HEK293 (cell line): Measurements from ENCODE around the gene BPIFA1.

Source experiments
- CTCF ChIA-PET: fragments of 350-600 bp; formaldehyde crosslinking; extraction: SDS; loops from one replicate; lab custom pipeline; 2021; ENCODE audit warnings: antibody characterized with exemption; lab: Yijun Ruan, JAX
- POLR2A ChIA-PET: fragments of 300-600 bp; formaldehyde crosslinking; extraction: SDS; loops from one replicate; lab custom pipeline; 2020; ENCODE audit warnings: antibody characterized with exemption, inconsistent platforms; lab: Yijun Ruan, JAX
- H3K27ac ChIP-seq: fragments of 200-500 bp; sonication (Bioruptor generic); 2 replicates; pipeline ENCODE4 v1.5.1; 2014; ENCODE audit warnings: low read depth, low read length, control low read depth, inconsistent platforms; ENCODE audit errors: extremely low read depth
- H3K36me3 ChIP-seq, 2 experiments: fragments of 200-500 bp in 1 of 2; sonication (Bioruptor generic) in 1 of 2; 1 replicate in 1 of 2; 2 replicates in 1 of 2; pipeline ENCODE4 v1.5.1; 2014 to 2017; ENCODE audit warnings: inconsistent platforms in 2 of 2, low read length in 2 of 2; ENCODE audit not compliant: control insufficient read depth in 2 of 2, insufficient read depth in 1 of 2
- H3K4me1 ChIP-seq: fragments of 200-500 bp; sonication (Bioruptor generic); 2 replicates; pipeline ENCODE4 v1.5.1; 2014; ENCODE audit warnings: mild to moderate bottlenecking, low read length, inconsistent platforms; ENCODE audit not compliant: control insufficient read depth, insufficient read depth
- H3K4me3 ChIP-seq: 2 replicates; pipeline ENCODE4 v1.5.1; 2011; ENCODE audit warnings: low read depth, mild to moderate bottlenecking, control low read depth, low read length, moderate library complexity
- H3K9me3 ChIP-seq: fragments of 200-500 bp; sonication (Bioruptor generic); 2 replicates; pipeline ENCODE4 v1.5.1; 2014; ENCODE audit warnings: low read depth, low read length, inconsistent platforms; ENCODE audit not compliant: control insufficient read depth, insufficient read depth
- MEIS1 ChIP-seq: sonication (generic); formaldehyde crosslinking; IDR thresholded peaks from 2 replicates; pipeline ENCODE4 v1.8.1; 2022; ENCODE audit warnings: missing genetic modification reagents, mild to moderate bottlenecking, borderline replicate concordance
- MYNN ChIP-seq: fragments of 450-650 bp; formaldehyde crosslinking; IDR thresholded peaks from 2 replicates; pipeline ENCODE4 v1.5.1; 2016; ENCODE audit warnings: missing biosample characterization, missing genetic modification characterization, borderline replicate concordance
- PRDM1 ChIP-seq: fragments of 450-650 bp; formaldehyde crosslinking; IDR thresholded peaks from 2 replicates; pipeline ENCODE4; 2016; ENCODE audit warnings: missing biosample characterization, missing genetic modification characterization
- TCF7L2 ChIP-seq: IDR thresholded peaks from 2 replicates; pipeline ENCODE4 v1.6.1; 2011; ENCODE audit warnings: low read depth, mild to moderate bottlenecking, inconsistent platforms, low read length, moderate library complexity, borderline replicate concordance
- ZBTB7A ChIP-seq: fragments of 450-650 bp; formaldehyde crosslinking; IDR thresholded peaks from 2 replicates; pipeline ENCODE4 v1.5.1; 2016; ENCODE audit warnings: low read depth, missing biosample characterization, missing genetic modification characterization
- ZNF169 ChIP-seq: fragments of 450-650 bp; formaldehyde crosslinking; IDR thresholded peaks from 2 replicates; pipeline ENCODE4 v1.5.1; 2016; ENCODE audit warnings: missing biosample characterization, missing genetic modification characterization
- ZNF202 ChIP-seq: fragments of 450-650 bp; formaldehyde crosslinking; IDR thresholded peaks from 2 replicates; pipeline ENCODE4 v1.5.1; 2016; ENCODE audit warnings: missing biosample characterization, missing genetic modification characterization, borderline replicate concordance
- ZNF221 ChIP-seq: fragments of 450-650 bp; formaldehyde crosslinking; IDR thresholded peaks from 2 replicates; pipeline ENCODE4 v1.5.1; 2017; ENCODE audit warnings: missing biosample characterization, missing genetic modification characterization, borderline replicate concordance
- ZNF292 ChIP-seq: fragments of 450-650 bp; formaldehyde crosslinking; IDR thresholded peaks from 2 replicates; pipeline ENCODE4 v1.5.1; 2016; ENCODE audit warnings: low read depth, missing biosample characterization, missing genetic modification characterization, borderline replicate concordance
- ZNF311 ChIP-seq: fragments of 450-650 bp; formaldehyde crosslinking; IDR thresholded peaks from 2 replicates; pipeline ENCODE4 v1.5.1; 2017; ENCODE audit warnings: missing biosample characterization, missing genetic modification characterization, borderline replicate concordance
- ZNF354C ChIP-seq: fragments of 450-650 bp; formaldehyde crosslinking; IDR thresholded peaks from 2 replicates; pipeline ENCODE4 v1.5.1; 2016; ENCODE audit warnings: missing biosample characterization, missing genetic modification characterization, low read depth, borderline replicate concordance
- ZNF423 ChIP-seq: fragments of 450-650 bp; formaldehyde crosslinking; IDR thresholded peaks from 2 replicates; pipeline ENCODE4 v1.5.1; 2016; ENCODE audit warnings: missing biosample characterization, missing genetic modification characterization
- ZNF521 ChIP-seq: fragments of 450-650 bp; formaldehyde crosslinking; IDR thresholded peaks from 2 replicates; pipeline ENCODE4 v1.5.1; 2017; ENCODE audit warnings: missing biosample characterization, mild to moderate bottlenecking, missing genetic modification characterization
- ZNF530 ChIP-seq: fragments of 450-650 bp; formaldehyde crosslinking; IDR thresholded peaks from 2 replicates; pipeline ENCODE4 v1.5.1; 2016; ENCODE audit warnings: low read depth, missing biosample characterization, missing genetic modification characterization
- ZNF548 ChIP-seq: fragments of 450-650 bp; formaldehyde crosslinking; IDR thresholded peaks from 2 replicates; pipeline ENCODE4 v1.5.1; 2016; ENCODE audit warnings: missing biosample characterization, missing genetic modification characterization
- ZNF585B ChIP-seq: fragments of 450-650 bp; formaldehyde crosslinking; IDR thresholded peaks from 2 replicates; pipeline ENCODE4 v1.5.1; 2016; ENCODE audit warnings: missing biosample characterization, missing genetic modification characterization
- ZNF843 ChIP-seq: fragments of 450-650 bp; formaldehyde crosslinking; IDR thresholded peaks from 2 replicates; pipeline ENCODE4 v1.5.1; 2016; ENCODE audit warnings: missing biosample characterization, missing genetic modification characterization
- TF ChIP-seq, protein P1 (sequence below): sonication (generic); formaldehyde crosslinking; IDR thresholded peaks from 2 replicates; pipeline ENCODE4 v1.8.1; 2022; ENCODE audit warnings: mild to moderate bottlenecking, moderate library complexity, missing genetic modification reagents
- TF ChIP-seq, protein P2 (sequence below): fragments of 450-650 bp; formaldehyde crosslinking; IDR thresholded peaks from 2 replicates; pipeline ENCODE4 v1.5.1; 2016; ENCODE audit warnings: missing biosample characterization, missing genetic modification characterization

The BPIFA1 gene

GRCh38 chr20:33191955-33192354, 43.8 kb upstream of the BPIFA1 start:
- ChIA-PET CTCF (interaction anchor here (1.1 kb wide), 1 partner anchor 100 kb away, joined by 3 read pairs; no protein-coding TSS in a partner anchor), POLR2A (no interaction called here)
- Histone ChIP-seq H3K27ac (no peak overlapping the region), H3K9me3 (no peaks in the 10 kb centered on the region)
- no peak for TF ChIP-seq ZNF221 (tag by site-specific recombination)
- no peak for TF ChIP-seq ZNF585B (tag by site-specific recombination)
- TF ChIP-seq, protein P1, sequence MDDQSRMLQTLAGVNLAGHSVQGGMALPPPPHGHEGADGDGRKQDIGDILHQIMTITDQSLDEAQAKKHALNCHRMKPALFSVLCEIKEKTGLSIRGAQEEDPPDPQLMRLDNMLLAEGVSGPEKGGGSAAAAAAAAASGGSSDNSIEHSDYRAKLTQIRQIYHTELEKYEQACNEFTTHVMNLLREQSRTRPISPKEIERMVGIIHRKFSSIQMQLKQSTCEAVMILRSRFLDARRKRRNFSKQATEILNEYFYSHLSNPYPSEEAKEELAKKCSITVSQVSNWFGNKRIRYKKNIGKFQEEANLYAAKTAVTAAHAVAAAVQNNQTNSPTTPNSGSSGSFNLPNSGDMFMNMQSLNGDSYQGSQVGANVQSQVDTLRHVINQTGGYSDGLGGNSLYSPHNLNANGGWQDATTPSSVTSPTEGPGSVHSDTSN = no peak
- no peak for TF ChIP-seq ZNF423 (tag by site-specific recombination)
- no peak for TF ChIP-seq ZNF169 (tag by site-specific recombination)
- TF ChIP-seq ZNF292 (tag by site-specific recombination) = no peak
- TF ChIP-seq ZNF354C = no peak
- TF ChIP-seq ZNF521 (tag by site-specific recombination) = no peak
- no peak for TF ChIP-seq PRDM1 (tag by site-specific recombination)
- no peak for TF ChIP-seq MYNN (tag by site-specific recombination)
- TF ChIP-seq, all 188 proteins: peak for 0
- Histone ChIP-seq H3K4me3 (no peak overlapping the region), H3K36me3 (no peaks in the 10 kb centered on the region), H3K4me1 (no peaks in the 10 kb centered on the region)

- H3K27ac ChIP-seq = no peak overlapping the region
- no peaks in the 10 kb centered on the region for H3K9me3 ChIP-seq
- no peaks in the 10 kb centered on the region for H3K4me1 ChIP-seq
- no peaks in the 10 kb centered on the region for H3K36me3 ChIP-seq
- CTCF ChIA-PET = interaction anchor here (0.6 to 1.1 kb wide), 2 partner anchors 99 to 542 kb away, joined by 3 to 4 read pairs; no protein-coding TSS in a partner anchor
- POLR2A ChIA-PET = no interaction called here
- H3K4me3 ChIP-seq = no peak overlapping the region
- no peak for TF ChIP-seq ZNF202 (tag by site-specific recombination)
- no peak for TF ChIP-seq ZNF311 (tag by site-specific recombination)
- TF ChIP-seq, protein P2, sequence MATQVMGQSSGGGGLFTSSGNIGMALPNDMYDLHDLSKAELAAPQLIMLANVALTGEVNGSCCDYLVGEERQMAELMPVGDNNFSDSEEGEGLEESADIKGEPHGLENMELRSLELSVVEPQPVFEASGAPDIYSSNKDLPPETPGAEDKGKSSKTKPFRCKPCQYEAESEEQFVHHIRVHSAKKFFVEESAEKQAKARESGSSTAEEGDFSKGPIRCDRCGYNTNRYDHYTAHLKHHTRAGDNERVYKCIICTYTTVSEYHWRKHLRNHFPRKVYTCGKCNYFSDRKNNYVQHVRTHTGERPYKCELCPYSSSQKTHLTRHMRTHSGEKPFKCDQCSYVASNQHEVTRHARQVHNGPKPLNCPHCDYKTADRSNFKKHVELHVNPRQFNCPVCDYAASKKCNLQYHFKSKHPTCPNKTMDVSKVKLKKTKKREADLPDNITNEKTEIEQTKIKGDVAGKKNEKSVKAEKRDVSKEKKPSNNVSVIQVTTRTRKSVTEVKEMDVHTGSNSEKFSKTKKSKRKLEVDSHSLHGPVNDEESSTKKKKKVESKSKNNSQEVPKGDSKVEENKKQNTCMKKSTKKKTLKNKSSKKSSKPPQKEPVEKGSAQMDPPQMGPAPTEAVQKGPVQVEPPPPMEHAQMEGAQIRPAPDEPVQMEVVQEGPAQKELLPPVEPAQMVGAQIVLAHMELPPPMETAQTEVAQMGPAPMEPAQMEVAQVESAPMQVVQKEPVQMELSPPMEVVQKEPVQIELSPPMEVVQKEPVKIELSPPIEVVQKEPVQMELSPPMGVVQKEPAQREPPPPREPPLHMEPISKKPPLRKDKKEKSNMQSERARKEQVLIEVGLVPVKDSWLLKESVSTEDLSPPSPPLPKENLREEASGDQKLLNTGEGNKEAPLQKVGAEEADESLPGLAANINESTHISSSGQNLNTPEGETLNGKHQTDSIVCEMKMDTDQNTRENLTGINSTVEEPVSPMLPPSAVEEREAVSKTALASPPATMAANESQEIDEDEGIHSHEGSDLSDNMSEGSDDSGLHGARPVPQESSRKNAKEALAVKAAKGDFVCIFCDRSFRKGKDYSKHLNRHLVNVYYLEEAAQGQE (tag by site-specific recombination) = peak; percentile 94
- TF ChIP-seq TCF7L2 = peak; percentile 61; the same call in 1 of the 2 replicates
- no peak for TF ChIP-seq ZBTB7A (tag by site-specific recombination)
- no peak for TF ChIP-seq ZNF530
- no peak for TF ChIP-seq ZNF548 (tag by site-specific recombination)
- no peak for TF ChIP-seq MEIS1 (CRISPR knock-in tag)
- TF ChIP-seq ZNF843 (tag by site-specific recombination) = no peak
Observed at GRCh38 chr20:33192912-33193501, 42.8 kb upstream of the BPIFA1 start.
